Activated effector memory CD4-positive, alpha-beta T cell treated with anti-CD3 and anti-CD28 coated beads, Interleukin-2, amount 50 U/mL, for 16 hours (primary cell): ENCODE measurements around the gene PRDM4.
"Not testable (repeated sequence)": the region's sequence is repeated elsewhere in the genome, so short reads cannot be mapped to it uniquely, and the experiment has no call there.

Experiments
- DNase-seq: peaks from one replicate; pipeline ENCODE4 v3.0.0-alpha.2; 2020

The PRDM4 gene

DNA sequence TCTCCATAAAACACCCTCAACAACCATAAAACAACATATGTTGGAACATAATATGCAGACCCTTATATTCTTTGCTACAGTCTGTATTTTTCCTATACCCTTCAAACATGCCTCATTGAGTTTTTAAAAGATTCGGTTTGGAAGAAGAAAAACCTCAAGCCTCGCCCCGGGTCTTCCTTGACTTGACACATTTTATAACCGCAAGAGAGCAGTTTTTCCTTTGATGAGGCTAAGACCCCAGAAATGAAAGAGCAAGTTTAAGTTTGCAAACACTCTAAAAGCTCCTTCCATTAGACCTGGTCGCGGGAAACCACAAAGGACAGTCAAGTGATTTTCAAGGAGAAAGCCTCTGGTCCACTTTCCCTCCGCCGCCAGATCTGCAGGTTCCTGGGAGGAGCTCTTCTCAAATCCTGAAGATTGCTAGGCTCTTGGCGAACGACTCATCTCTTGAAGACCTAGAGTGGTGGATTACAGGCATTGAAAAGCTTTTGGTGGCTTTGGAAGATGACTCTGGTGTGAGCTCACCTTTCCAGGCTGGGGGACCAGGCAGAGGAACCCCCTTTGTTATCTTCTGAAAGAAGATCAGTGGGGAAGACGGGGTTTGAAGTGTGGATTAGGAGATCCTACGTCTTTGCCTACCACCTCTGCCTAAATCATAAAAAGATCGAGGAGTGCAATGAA, 13.6 kb upstream of the PRDM4 start, which contains the start of gene ASCL4:
TSS of gene ASCL4 (plus strand) at position 356 of the 681 bp plus-strand sequence. CDS start 515 bp downstream, outside the sequence.
- DNase-seq = no peak

DNA sequence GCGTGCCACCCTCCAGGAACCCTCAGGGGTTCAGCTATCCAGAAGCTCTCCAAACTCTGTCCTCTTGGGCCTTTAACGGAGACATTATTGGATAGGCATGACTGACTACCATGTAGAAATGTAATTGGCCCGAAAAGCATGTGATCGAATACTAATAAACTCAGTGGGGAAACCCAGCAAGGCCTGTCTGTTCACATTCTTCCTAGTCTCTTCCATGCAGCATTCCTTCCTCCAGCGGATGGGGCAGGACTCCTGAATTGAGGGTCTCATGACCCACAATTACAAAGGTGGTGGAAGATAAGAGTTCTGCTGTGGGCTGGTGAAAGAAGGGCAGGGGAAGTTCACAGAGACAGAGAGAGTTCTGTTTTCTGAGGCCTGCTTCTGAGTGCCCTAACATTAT, 6.5 kb upstream of the PRDM4 start:
- no peak for DNase-seq

- DNase-seq = no peak
These were observed 4.4 kb upstream of the PRDM4 start for GRCh38 chr12:107765316-107765715.

DNA sequence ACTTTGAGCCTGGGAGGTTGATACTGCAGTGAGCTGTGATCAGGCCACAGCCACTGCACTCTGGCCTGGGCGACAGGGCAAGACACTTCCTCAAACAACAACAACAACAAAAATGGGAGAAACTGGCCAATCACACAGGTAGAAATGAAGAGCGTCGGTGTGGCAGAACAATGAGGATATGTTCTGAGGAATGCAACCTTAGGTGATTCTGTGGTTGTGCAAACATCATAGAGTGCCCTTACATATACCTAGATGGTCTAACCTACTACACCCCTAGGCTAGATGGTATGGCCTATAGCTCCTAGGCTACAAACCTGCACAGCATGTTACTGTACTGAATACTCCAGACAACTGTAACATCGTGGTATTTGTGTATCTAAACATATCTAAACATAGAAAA, 3.7 kb upstream of the PRDM4 start:
- no peak for DNase-seq

DNA sequence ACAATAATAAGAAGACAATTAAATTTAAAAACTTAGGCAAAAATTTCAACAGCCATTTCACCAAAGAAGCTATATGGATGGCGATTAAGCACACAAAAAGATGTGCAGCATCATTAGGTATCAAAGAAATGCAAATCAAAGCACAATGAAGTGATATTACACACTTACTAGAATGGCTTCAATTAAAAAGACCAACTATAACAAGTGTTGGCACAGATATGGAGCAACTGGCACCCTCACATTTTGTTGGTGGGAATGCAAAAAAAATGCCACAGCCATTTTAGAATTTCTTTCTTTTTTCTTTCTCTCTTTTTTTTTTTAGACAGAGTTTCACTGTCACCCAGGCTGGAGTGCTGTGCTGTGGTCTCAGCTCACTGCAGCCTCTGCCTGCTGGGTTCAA, 1.9 kb upstream of the PRDM4 start:
- no peak for DNase-seq

DNA sequence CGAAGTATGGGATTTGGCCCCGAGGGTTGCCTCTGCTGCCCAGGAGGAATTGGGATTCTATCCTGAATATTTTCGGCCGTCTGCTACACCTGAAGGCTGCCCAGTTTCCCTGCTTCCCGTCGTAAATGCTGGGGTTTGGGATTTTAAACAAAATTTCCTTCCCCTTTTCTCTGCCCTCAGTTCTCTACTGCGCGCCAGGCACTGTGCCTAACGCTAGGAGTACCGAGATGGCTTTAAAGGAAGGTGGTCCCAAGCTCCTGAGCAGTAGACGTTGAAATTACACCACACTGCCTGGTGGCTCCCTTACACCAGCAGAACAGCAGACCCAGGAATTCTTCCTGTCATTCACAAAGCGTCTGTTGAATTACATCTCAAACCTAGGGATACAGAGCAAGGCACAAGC, 566 bp upstream of the PRDM4 start:
- DNase-seq = no peak

GRCh38 chr12:107760207-107760808, 629 bp downstream of the PRDM4 start:
- DNase-seq = peak; percentile 75

GRCh38 chr12:107759410-107759809, 1.5 kb downstream of the PRDM4 start:
- DNase-seq = no peak

GRCh38 chr12:107749083-107749482, 11.9 kb downstream of the PRDM4 start:
- no peak for DNase-seq

- DNase-seq = no peak
These were observed 12.5 kb downstream of the PRDM4 start for GRCh38 chr12:107748472-107748871.

GRCh38 chr12:107736914-107737313, 24.0 kb downstream of the PRDM4 start:
- DNase-seq = no peak

DNA sequence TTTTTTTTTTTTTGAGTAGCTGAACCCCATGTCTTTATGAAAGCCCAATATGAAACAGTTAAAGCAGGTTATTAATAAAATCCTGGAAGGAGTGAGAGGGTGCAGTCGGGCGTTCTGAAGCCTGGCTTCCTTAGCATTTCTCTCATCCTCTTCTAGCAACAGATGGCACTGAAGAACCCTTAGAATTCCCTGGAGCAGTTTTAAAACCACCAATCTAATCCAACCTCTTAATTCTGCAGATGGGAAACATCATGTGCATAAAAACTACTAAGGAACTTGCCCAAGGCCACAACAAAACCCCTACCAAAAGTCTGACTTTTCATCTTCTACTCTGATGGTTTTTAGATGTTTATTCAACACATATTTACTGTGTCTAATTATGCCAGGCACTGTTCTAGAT, 25.2 kb downstream of the PRDM4 start:
- DNase-seq = no peak

DNA sequence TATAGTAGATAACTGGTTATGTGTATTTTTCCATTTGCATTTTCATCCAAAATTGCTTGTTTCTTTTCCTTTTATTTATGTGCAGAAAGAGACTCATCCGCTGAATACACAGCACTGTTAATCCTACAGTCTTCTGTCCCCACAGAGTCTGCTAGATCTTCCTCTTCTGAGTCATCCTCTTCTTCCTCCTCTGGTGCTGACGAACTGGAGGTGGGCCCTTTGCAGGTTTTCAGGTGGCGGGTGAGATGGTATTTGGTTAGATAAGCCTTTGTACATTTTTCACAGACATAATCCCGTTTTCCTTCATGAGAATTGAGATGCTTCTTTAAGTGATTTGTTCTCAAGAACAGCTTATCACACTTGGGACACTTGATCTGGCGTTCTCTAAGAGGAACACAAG, 26.8 kb downstream of the PRDM4 start:
- DNase-seq = no peak

DNA sequence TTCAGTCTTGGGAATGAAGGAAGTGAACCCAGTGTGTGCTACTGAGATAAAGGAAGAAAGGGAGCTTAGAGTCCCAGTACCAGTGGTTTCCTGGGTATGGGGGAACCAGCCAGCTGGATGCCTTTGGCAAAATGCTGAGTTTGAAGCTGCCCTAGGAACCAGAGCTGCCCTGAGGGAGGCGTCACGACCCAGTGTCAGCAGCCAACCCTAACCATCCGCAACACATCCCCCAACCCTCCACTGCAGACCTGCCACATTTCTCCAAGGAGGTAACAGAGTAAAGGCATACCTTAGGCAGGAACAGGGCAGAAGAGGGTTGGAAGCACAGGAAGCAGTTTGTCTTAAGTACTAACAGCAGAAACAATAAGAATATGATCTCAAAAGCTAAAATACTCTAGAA, 28.6 kb downstream of the PRDM4 start:
- no peak for DNase-seq

DNA sequence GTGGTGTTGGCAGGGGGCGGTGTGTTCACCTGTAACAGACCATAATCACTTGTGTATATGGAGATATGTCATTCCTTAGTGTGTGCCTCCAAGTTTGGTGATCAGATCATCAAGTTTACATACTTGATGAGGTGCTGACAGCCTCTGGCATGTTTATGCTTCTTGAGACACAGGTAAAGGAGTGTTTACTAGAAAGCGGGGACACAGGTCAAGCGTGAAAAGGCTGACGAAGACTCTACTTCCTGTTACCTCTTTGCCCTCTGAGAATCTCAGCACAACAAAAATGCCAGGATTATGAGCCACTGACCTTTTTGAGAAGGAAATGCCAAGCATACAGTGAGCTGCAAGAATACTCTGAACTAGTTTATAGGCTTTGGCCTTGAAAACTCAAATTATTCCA, 29.6 kb downstream of the PRDM4 start:
- no peak for DNase-seq

DNA sequence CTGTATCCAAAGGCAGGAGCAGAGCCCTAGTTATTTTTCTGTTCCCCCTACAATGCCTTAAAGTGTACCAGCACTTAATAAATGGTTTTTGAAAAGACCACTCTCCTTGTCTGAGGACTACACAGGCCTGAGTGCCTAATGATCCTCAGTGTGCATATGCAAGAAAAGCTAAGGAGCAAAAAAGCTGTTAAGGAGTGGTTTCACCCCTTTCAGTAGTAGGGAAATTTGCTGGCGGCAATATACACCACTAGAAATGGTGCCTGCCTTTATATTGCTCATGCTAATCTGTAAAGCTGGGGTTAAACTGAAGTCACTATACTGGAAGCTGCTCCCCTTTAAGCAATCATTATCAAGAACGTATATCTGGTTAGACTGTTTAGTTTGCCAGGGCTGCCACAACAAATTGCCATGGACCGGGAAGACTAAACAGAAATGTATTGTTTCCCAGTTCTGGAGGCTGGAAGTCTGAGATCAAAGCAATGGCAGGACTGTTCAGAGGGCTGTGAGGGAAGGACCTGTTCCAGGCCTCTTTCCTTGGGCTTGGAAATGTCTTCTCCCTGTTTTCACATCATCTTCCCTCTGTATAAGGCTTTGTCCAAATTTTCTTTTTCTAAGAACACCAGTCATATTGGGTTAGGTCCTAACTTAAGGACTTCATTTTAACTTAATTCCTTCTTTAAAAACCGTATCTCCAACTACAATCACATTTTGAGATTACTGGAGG, 30.2 kb downstream of the PRDM4 start:
- no peak for DNase-seq

GRCh38 chr12:107727742-107728141, 33.2 kb downstream of the PRDM4 start:
- not testable (repeated sequence) for DNase-seq

DNA sequence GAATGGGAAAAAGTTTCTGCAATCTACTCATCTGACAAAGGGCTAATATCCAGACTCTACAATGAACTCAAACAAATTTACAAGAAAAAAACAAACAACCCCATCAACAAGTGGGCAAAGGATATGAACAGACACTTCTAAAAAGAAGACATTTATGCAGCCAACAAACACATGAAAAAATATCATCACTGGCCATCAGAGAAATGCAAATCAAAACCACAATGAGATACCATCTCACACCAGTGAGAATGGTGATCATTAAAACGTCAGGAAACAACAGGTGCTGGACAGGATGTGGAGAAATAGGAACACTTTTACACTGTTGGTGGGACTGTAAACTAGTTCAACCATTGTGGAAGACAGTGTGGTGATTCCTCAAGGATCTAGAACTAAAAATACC, 33.6 kb downstream of the PRDM4 start:
- DNase-seq = not testable (repeated sequence)

DNA sequence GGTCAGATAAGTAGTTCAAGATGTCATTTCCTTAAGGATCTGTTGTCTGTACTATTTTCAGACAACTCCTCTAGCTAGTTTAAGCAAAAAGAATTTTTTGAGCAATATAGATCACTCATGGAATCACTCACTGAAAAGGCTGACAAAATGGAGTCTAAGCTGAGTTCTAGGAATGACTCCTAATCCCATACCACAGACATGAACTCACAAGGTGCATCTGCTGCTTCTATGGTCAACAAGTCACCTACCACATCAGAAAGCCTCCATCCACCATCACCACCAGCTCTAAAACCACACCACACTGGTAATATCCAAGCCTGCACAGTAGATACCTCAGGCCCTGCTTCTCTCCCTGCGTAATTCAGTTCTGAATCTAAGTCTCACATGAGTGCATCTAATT, 42.3 kb downstream of the PRDM4 start:
- DNase-seq = no peak

GRCh38 chr12:107715780-107716179, 45.2 kb downstream of the PRDM4 start:
- DNase-seq = no peak

DNA sequence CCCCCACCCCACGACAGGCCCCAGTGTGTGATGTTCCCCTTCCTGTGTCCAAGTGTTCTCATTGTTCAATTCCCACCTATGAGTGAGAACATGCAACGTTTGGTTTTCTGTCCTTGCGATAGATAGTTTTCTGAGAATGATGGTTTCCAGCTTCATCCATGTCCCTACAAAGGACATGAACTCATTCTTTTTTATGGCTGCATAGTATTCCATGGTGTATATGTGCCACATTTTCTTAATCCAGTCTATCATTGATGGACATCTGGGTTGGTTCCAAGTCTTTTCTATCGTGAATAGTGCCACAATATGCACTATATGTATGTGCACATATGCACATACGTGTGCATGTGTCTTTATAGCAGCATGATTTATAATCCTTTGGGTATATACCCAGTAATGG, 55.4 kb downstream of the PRDM4 start:
- not testable (repeated sequence) for DNase-seq

GRCh38 chr12:107704041-107704440, 56.9 kb downstream of the PRDM4 start:
- DNase-seq = no peak

- DNase-seq = no peak
These were observed 58.8 kb downstream of the PRDM4 start for GRCh38 chr12:107702106-107702505.

GRCh38 chr12:107695772-107696171, 65.2 kb downstream of the PRDM4 start:
- not testable (repeated sequence) for DNase-seq
